HPDE6-E6E7 (cell line): Measurements from ENCODE around the gene CALHM3.

Experiments
- DNase-seq: peaks from one replicate; pipeline ENCODE4 v3.0.0; 2011; ENCODE audit warnings: missing footprints; ENCODE audit errors: extremely low spot score

CALHM3 gene

GRCh38 chr10:103474077-103474476, 5.0 kb downstream of the CALHM3 start:
- no peak for DNase-seq

DNA sequence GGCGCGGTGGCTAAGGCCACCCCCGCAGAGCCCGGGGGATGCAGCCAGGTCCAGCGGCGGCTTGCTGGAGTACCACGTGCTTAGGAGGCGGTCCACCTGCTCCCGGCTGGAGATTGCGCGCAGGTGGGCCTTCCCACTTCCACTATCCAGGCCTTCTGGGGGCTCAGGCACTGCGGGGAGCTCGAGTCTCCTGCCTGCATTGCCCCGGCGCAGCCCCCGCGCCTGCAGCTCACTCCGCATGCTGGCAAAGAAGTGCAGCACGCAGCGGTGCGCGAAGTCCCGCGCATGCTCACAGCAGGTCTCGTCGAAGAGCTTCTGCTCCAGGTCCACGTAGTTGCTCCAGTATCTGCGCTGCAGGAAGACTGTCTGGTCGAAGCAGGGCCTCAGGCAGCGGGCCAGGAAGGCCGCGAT, 5.8 kb downstream of the CALHM3 start:
- DNase-seq, result no peak

DNA sequence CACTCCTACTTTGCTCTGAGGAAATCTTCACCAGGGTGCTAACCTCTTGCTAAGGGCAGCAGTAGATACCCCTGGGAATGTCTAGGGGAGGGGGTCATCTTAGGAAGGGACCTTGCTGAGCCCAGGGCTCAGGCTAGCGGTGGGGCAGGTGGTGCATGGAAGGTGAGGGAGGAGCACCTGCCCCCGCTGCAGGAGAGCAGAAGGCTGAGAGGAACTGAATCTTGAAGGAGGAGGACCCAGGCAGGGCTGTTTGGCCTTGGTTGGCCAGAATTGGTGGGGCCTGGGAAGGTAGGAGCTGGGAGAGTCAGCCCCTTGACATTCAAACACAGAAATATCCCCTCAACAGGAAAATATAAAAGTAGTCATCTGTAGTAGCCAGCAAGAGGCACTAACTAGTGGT, 7.0 kb downstream of the CALHM3 start:
- no peak for DNase-seq

- no peak for DNase-seq
Measured at GRCh38 chr10:103470761-103471653, 8.0 kb downstream of the CALHM3 start.

DNA sequence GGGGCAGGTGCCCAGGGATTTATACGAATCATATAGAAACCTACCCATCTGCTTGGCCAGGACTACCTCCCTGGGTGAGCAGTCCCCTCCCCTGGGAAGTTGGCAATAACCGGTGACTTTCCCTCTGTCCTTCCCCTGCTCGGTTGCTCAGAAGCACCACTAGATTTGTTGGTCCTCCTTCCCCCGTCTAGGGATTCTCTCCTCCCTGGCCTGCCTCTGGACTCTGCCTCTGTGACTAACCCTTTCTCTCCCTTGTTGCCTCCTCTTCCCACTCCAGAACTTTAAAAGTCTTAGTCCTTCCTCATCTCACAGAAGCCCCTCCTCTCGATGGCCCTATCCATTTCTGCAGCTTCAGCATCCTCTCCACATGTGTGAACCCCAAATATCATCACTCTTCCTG, 9.8 kb downstream of the CALHM3 start:
- no peak for DNase-seq

GRCh38 chr10:103467406-103467805, 11.6 kb downstream of the CALHM3 start:
- no peak for DNase-seq

DNA sequence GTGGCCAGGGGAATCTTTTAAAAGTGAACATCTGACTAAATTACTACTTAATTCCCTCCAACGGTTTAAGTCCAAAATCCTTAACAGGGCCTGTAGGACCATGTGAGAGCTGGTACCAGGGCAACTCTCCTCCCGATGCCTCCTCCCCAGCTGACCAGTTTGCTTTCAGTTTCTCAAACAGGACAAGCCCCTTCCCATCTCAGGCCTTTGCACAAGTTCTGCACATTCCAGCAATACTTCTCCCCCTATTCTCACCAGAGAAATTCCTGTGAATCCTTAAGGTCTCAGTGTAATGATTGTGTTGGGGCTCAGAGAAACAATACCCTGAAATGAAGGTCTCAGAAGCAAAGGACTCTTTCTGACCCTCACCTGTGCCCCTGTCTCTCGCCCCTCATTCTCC, 12.3 kb downstream of the CALHM3 start:
- DNase-seq, result no peak

- DNase-seq, result no peak
Measured at GRCh38 chr10:103465411-103466179, 13.4 kb downstream of the CALHM3 start.

GRCh38 chr10:103463499-103463898, 15.5 kb downstream of the CALHM3 start:
- DNase-seq, result no peak

DNA sequence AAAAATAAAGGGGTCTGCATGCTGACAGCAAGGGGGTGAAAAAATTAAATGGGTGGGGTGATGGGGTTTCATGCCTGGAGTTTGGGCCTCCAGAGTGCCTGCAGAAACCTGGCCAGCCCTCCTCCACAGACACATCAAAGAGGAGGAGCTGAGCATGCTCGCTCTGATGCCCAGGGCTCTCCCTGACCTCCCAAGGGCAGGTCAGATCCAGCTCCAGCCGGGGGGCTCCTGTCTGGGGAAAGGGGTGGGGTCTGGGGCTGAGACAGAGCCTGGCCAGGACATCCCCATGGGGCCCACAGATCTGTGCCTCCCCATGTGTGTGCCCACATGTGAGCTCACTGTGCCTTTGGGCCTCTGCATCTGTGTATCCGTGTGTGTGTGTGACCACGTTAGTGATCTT, 19.4 kb downstream of the CALHM3 start:
- DNase-seq, result no peak

GRCh38 chr10:103458720-103459119, 20.3 kb downstream of the CALHM3 start, which contains the start of gene CALHM1:
CALHM1 (minus strand) TSS chr10:103458900; CDS start chr10:103458751, 149 bp downstream.
- DNase-seq, result no peak

DNA sequence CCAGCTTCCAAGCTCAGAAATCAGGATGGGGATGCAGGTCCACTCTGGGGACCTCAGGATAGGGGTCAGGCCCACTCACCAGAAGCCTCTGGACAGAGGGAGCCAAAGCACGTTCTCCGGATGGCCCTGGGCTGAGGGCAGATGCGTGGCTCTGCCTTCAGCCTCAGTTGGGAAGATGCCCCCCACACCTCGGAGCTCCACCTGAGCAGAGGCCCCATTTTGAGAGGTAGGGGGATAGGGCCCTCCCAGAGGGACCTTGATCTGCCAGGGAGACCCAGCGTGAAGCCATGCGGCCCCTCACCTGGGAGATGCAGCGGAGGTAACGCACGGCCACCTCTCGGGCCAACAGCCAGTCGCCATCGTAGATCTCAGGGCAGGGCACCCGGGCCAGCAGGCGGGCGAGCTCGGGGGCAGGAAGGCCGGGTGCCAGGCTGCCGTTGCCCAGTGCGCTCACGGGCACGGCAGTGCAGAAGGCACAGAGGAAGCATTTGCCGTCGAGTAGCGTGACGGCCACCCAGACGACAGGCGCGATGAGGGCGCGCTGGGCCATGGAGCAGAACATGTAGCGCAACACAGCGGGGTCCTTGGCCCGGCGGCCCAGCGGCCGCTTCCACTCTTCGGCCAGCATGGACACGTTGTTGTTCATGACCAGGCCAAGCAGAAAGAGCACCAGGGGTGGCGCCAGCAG, 21.0 kb downstream of the CALHM3 start:
- DNase-seq, result no peak

DNA sequence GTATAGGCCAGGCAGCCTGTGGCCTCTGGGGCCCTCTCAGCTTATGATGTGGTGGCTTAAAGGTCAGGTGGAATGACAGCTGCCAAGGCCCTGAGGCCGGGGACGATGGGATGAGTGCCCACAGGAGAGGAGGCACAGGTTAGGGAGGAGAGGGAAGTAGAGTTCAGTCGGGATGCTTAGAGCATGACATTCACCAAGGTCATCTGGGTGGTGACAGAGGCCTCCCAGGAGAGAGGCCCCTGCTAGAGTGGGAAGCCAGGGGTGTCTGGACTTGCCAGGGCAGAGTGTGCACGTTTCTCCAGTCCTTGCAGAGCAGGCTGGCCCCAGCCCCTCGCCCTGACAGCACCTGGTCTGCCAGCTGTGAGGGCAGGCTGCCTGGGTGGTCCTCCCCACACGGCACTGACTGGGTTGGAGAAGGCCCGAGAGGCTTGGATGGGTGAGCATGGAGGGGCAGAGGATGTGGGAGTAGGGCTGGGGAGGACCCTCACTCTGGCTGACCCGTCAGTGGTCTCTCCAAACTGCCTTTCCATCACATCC, 21.8 kb downstream of the CALHM3 start:
- DNase-seq, result no peak

DNA sequence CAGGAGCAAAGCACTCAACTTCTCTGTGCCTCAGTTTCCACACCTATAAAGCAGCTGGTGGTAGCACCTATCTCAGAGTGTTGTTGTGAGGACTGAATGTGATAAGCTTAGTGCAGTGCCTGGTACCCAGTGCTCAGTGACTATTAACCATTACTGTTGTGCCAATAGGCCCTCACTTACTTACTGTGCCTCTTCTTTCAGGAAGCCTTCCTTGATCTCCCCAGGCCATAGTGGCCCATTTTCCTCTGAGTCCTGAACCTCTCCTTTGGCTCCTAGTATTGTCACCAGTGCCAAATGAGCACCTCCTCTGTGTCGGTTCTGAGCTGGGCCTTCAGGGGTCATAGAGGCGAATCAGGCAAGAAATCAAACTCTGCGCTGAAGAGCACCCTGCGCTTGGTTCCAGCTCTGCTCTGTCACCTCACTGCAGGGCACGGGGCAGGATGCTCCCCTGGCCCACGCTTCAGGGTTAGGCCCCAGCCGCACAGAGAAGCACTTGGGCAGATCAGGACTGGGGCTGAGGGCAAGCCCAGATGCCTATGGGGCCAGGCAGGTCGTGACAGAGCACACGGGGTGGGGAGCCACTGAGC, 22.9 kb downstream of the CALHM3 start:
- DNase-seq, result no peak

- DNase-seq, result no peak
Measured at GRCh38 chr10:103455235-103455634, 23.8 kb downstream of the CALHM3 start.

DNA sequence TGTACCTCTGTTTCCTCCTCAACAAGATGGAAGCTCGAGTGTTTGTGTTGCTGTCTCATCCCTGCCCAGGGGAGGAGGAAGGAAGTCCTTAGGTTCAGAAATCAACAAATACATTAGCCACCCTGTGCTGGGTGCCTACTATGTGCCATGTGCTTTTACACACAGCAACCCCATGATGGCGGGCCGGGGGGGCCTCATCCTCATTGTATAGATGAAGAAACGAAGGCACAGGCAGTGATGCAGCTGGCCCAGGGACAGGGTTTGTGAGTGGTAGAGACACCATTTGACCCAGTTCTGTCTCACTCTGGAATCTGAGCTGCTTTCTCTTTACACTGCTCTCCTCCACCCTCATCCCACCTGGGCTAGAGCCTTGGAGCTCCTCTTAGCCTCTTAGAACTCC, 25.0 kb downstream of the CALHM3 start:
- no peak for DNase-seq

GRCh38 chr10:103452506-103453230, 26.4 kb downstream of the CALHM3 start:
- no peak for DNase-seq

GRCh38 chr10:103451831-103452505, 27.1 kb downstream of the CALHM3 start, which contains the start of gene CALHM2:
CALHM2 (minus strand) TSS chr10:103452370; CDS start chr10:103449941, 2,429 bp downstream.
- DNase-seq, result peak; percentile 53

DNA sequence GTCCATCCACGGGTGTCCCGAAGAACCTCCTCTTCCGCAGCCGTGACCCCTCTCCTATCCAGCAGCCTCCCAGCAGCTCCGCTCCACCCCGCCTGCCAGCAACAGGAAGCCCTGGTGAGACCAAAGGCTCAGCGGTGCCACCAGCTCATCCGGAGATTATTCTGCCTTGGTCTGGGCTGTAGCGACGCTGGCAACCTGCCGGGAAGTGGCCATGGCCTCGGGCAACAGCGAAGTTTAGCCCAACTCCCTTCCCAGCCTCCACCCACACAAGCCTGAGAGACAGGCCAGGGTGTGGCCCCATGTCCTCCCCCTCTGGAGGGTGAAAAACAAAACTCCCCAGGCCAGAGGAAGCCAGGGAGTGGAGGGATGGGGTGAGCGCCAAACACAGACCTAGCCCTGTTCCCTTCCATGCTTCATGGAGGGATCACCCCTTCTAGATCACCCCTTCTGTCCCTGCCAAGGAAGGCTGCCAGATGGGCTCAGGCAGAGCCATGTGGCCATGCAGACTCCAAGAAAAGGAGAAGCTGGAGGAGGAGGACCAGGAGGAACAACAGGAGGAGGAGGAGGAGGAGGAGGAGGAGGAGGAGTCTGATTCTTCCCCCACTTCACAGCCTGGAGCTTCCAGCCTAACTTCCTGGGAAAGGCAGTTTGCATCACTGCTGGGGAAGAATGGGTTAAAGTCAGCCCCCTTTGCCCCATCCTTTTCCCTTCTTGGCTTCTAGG, 27.8 kb downstream of the CALHM3 start:
- peak; percentile 53 for DNase-seq
